HG03064 (cell line): ENCODE data around the gene EPHB2.

Experiments used
- ATAC-seq: cut with Tn5 transposase; IDR thresholded peaks from one replicate; pipeline ENCODE4 v1.9.1; 2021; ENCODE audit warnings: low read depth; ENCODE audit not compliant: unreplicated experiment

The EPHB2 gene

GRCh38 chr1:22796642-22797041 is 86.0 kb downstream of the EPHB2 start:
- no peak for ATAC-seq

GRCh38 chr1:22798083-22798482 is 87.4 kb downstream of the EPHB2 start:
- no peak for ATAC-seq

GRCh38 chr1:22799971-22800370 is 89.3 kb downstream of the EPHB2 start:
- no peak for ATAC-seq

GRCh38 chr1:22800629-22801028 is 90.0 kb downstream of the EPHB2 start:
- ATAC-seq: no peak

- no peak for ATAC-seq
Measured at GRCh38 chr1:22801347-22801746, 90.7 kb downstream of the EPHB2 start.

- no peak for ATAC-seq
Measured at GRCh38 chr1:22801761-22802160, 91.1 kb downstream of the EPHB2 start.

GRCh38 chr1:22803833-22804232 is 93.2 kb downstream of the EPHB2 start:
- no peak for ATAC-seq

GRCh38 chr1:22804406-22804805 is 93.8 kb downstream of the EPHB2 start:
- no peak for ATAC-seq

GRCh38 chr1:22804969-22805671 is 94.5 kb downstream of the EPHB2 start:
- ATAC-seq: no peak

- no peak for ATAC-seq
Measured at GRCh38 chr1:22805672-22806038, 95.0 kb downstream of the EPHB2 start.

GRCh38 chr1:22806584-22806983 is 95.9 kb downstream of the EPHB2 start:
- ATAC-seq: no peak

GRCh38 chr1:22807340-22807739 is 96.7 kb downstream of the EPHB2 start:
- ATAC-seq: no peak

- ATAC-seq: no peak
Measured at GRCh38 chr1:22808186-22808675, 97.6 kb downstream of the EPHB2 start.

- ATAC-seq: no peak
Measured at GRCh38 chr1:22808676-22809483, 98.2 kb downstream of the EPHB2 start.

GRCh38 chr1:22809783-22810182 is 99.1 kb downstream of the EPHB2 start:
- no peak for ATAC-seq

- ATAC-seq: no peak
Measured at GRCh38 chr1:22810378-22810777, 99.7 kb downstream of the EPHB2 start.

- ATAC-seq: no peak
Measured at GRCh38 chr1:22812092-22812880, 101.6 kb downstream of the EPHB2 start.

- ATAC-seq: no peak
Measured at GRCh38 chr1:22812993-22813790, 102.6 kb downstream of the EPHB2 start.

GRCh38 chr1:22814176-22815042 is 103.8 kb downstream of the EPHB2 start:
- ATAC-seq: no peak

- ATAC-seq: no peak
Measured at GRCh38 chr1:22815043-22815365, 104.4 kb downstream of the EPHB2 start.
